Kasumi-1 (cell line): ENCODE results near the gene HYAL1.

Experiments
- DNase-seq, 2 experiments: peaks; one replicate each; lab custom pipeline; 2025; lab: John Stamatoyannopoulos, UW

HYAL1 gene, protein sequence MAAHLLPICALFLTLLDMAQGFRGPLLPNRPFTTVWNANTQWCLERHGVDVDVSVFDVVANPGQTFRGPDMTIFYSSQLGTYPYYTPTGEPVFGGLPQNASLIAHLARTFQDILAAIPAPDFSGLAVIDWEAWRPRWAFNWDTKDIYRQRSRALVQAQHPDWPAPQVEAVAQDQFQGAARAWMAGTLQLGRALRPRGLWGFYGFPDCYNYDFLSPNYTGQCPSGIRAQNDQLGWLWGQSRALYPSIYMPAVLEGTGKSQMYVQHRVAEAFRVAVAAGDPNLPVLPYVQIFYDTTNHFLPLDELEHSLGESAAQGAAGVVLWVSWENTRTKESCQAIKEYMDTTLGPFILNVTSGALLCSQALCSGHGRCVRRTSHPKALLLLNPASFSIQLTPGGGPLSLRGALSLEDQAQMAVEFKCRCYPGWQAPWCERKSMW

DNA sequence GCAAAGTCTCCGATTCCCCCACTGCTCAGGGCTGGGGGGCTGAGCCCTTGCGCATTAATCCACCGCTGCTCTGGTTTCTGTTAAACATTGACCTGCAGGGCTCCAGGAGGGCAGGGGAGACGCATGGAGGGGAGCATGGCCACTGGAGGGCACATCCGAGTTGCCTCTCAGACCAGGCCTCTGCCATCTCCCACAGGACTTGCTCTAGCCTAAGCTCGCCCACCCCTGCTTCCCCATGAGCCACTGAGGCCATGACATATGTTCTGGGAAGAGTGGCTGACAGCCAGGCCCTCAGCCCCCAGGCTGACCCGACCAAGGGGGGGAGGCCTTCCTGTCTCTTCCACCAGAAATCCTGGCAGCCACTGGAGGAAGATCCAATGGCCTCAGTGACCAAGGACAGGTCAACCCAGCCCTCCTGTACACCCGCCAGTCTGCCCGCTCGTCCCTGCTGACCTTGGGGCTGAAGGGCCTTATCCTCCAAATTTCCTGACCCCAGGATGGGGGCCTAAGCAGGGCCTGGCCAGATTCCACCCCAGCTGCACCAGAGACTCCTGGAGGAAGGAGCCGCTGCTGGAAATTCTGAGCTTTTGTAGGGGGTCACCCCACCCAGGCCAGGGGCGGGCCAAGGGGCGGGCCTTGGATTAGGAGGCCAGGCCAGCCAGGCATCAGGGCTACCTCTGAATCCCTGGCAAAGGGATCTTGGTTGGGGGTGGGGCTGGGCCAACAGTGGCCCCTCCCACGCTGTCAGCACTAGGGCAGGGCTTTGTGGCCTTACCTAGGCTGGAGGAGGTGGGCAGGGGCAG lies at the start of gene HYAL1:
TSS of gene HYAL1 (minus strand) at position 562 of the 803 bp plus-strand sequence. CDS start 618 bp downstream, outside the sequence.
- DNase-seq, result no peak

DNA sequence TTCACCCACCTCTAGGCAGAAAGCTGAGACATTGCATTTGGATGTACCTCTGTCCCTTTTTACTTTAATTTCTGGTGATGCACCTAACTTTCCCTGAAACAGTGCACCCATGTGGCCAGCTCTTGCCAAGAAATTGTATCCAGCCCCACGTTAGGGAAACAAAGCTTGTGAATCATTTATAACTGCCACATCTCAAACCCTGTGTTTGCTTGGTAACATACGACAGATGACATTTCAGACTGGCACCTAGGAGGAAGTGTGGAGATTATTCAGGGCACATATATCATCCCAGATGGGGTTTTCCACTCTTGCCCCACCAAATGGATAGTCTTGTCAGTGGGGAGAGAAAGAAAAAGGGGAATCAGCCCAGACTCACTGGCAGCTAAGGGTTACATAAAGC lies 49.4 kb upstream of the HYAL1 start:
- DNase-seq, result peak; percentile 37 to 52

DNA sequence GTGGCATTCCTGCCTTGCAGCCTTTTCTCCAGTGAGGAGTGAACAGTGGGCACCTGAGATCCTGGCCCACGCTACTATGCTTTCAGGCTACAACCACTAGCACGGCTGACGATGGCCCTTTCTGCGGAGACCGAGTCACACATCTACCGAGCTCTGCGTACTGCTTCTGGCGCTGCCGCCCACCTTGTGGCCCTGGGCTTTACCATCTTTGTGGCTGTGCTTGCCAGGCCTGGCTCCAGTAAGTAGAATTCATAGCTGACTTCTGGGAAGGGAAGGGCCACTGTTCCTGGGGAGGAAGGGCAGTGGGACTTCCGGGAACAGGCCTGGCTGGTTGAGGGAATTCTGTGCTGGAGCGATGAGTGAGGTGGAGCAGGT lies 47.9 kb upstream of the HYAL1 start:
- no peak for DNase-seq

DNA sequence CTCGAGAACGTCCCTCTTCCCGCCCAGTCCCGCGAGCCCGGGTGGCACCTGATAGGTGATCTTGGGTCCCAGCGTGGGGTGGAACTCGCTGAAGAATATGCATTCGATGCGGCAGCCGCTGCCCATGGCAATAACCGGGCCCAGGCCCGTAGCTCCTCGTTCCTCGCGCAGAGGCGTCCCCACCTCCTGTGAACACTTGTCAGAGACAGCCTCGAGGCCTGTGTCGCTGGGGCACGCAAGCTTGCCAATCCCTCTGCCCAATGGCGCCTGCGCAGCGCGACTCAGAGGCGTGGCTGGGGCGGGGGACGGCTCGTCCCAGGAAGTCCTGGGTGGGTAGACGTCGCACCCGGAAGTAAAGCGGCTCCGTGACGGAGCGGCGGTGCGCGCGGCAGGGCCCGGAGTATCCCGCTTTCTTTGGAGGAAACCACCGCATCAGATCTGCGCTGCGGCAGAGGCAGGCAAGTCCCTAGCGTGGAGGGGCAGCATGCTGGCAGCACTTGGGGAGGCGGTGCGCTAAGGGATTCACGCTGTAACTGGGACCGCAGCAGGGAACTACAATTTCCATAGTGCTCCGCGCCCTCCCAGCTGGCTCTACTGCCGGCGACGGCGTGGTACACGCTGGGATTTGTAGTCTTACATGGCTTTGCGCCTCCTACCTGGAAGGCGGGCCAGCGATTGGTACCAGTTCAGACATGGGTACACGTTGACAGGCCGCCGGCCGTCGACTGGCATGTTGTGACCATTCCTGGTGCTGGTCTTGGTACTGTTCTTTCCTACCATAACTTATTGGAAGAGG lies 47.4 kb upstream of the HYAL1 start, which contains the start of the genes CYB561D2 and NPRL2:
TSS of gene CYB561D2 (plus strand) at position 336 of the 796 bp plus-strand sequence. CDS start 572 bp downstream, outside the sequence.
TSS of gene NPRL2 (minus strand) at position 249 of the 796 bp plus-strand sequence. CDS start at position 126, 123 bp downstream.
- peak; percentile 85 to 90 for DNase-seq

DNA sequence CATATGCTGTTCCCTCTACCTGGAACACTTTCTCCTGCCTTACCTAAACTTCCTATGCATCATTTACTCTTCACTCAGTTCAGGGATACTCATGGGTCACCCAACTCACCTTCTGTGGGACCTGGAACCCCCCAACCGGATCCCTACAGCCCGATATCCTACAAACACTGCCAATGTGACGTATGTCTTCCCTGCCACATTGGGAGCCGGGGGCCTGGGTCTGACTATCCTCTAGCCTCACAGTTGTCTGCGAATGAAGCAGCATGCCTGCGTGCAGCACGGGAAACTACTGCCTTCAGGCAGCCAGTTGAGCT lies 46.8 kb upstream of the HYAL1 start:
- no peak for DNase-seq

DNA sequence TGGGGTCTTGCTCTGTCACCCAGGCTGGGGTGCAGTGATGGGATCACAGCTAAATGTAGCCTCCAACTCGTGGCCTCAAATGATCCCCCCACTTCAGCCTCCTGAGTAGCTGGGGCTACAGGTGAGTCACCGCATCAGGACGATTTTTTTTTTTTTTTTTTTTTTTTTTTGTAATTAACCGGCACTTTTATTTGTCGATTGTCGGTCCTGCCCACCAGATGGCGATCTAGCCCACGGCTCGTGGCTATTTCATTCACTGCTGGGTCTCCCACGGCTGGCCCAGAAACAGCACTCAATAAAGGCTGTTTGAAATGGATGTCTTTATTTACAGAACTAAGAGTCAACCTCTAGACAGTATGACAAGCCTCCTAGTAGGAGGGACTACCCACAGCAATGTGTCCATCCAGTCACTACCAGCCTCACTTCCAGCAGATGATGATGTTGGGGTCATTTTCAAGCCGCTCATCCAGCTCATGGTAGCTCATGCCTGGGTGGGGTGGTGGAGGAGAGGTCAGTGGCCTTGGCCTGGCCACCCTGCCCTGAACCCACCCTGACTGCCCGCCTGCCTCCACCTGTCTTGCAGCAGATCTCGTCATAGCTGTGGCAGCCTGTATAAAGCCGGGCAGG lies 43.9 kb upstream of the HYAL1 start:
- peak; percentile 49 to 55 for DNase-seq

DNA sequence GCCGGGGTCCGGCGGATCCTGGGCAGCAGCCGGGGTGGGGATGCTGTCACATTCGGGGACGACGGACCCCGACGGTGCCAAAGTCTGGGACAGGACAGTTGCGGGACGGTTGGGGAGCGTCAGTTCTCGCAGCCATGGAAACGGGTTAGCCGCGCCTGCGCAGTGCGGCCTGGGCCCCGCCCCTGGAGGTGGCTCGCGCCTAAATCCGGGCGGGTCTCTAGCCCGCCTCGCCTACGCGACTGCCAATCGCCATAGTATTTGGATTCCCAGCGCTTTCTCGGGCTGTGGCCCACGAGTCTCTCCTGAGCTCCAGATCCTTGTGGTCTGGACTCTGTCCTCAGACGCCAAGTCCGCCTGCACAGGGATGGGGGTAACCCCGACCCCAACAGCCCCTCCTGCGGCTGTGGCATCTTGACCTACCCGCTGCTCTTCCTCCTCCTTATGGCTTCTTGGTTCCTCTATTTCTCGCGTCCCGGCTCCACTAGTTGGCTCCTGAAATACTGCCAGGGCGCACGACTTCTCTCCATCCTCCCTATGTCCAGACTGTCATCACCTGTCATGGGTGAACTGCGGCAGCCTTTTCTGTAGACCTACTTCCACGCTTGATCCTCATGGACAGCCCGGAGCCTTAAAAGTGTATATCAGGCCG lies 42.3 kb upstream of the HYAL1 start, which contains the start of gene ZMYND10:
TSS of gene ZMYND10 (minus strand) at position 147 of the 649 bp plus-strand sequence. CDS start 153 bp downstream, outside the sequence.
- DNase-seq, result no peak

DNA sequence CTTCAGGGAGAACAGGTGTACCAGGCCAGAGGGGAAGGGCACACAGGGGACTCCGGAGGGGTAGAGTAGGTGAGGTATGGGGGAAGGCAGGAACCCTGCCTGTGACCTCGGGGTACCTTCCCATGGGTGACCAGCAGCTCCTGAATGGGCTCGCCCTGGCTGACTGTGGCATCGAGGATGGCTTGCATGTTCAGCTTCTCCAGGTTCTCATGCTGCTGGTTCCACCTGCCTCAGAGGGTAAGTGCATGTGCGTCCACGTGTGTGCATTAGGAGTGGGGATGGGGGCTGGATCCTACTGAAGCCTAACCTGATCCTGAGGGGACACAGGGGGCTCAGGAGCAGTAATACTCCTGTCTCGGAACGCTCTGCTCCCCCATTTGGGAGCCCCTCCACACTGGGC lies 41.6 kb upstream of the HYAL1 start:
- no peak for DNase-seq

DNA sequence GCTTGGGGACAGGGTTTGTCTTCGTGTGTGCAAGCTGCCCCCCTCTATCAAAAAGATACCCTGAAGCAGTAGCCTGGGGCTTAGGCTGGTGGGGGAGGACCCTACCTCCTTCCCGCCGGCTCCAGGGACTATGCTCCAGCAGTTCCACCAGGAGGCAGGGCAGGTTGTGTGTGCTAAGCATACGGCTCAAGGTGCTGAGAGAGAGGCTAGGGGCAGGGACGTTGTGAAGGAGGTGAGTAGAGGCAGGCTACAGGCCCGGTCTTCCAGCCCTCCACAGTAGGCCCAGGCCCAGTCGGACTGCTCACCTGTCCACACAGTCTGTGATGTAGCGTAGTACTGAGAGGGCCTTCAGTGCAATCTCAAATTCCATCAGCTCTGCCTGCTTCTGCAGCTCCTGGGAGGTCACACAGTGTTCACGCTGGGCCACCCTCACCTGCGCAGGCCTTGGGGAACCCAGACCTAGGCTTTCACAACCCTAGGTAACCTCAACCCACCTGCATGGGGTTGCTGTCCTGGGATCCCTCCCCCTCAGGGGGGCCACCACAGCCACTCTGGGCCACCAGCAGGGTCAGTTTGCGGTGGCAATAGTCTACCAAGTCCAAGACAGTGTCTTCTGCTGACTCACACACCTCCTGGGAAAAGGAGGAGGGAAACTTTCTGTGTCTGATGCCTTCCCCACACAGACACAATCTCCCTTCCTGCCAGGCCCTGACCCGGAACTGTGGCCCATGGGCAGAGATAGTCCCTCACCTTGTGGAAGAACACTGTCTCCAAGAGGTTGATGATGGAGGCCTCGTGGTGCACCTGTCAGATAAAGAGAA lies 39.6 kb upstream of the HYAL1 start:
- peak in 1 of 2 experiments; percentile 14 for DNase-seq

DNA sequence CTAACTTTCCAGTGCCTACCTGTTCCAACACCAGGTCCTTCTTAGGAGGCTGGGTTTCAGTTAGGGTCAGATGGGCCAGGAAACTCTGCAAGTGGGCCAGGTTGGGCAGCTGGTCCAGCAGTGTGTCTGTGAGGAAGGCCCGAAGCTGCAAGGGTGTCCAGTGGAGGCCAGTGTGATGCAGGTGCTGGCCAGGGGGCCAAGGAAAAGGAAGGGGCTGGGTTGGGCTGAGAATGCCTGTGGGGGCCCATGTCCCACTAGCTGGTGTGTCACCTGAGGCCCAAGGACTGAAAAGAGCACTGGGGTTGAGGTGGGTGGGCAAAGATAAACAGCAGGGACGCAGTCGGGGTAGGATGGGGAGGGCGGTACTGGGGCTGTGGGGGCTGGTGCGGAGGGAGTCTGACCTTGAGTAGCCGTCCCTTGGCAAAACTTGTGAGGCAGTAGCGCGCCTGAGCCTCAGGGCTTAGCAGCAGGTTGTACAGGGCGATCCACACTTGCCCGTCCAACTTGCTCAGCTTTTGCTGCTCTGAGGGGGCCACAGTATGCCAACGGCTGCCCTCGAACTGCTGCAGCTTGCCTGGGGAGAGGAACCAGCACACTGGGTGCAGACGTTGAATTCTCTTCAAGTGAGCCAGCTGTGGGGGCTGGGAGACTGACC lies 38.7 kb upstream of the HYAL1 start:
- DNase-seq, result no peak

DNA sequence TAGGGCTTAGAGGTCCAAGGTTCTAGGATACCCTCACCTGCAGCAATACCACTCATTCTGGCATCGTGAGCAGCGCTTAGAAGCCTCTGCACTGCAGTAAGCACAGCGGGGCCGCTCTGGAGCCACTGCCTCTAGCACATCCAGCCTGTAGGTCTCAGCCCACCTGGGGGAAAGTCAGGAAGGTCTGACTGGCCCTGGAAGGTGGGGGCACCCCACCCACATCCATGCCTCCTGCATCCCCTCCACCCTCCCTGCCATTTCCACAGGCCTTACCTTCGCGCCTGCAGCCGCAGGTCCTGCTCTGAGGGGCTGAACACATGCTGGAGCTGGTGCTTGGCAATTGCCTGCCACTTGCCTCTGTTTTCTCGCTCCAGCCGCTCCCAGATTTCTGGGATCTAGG lies 38.2 kb upstream of the HYAL1 start:
- DNase-seq, result no peak

DNA sequence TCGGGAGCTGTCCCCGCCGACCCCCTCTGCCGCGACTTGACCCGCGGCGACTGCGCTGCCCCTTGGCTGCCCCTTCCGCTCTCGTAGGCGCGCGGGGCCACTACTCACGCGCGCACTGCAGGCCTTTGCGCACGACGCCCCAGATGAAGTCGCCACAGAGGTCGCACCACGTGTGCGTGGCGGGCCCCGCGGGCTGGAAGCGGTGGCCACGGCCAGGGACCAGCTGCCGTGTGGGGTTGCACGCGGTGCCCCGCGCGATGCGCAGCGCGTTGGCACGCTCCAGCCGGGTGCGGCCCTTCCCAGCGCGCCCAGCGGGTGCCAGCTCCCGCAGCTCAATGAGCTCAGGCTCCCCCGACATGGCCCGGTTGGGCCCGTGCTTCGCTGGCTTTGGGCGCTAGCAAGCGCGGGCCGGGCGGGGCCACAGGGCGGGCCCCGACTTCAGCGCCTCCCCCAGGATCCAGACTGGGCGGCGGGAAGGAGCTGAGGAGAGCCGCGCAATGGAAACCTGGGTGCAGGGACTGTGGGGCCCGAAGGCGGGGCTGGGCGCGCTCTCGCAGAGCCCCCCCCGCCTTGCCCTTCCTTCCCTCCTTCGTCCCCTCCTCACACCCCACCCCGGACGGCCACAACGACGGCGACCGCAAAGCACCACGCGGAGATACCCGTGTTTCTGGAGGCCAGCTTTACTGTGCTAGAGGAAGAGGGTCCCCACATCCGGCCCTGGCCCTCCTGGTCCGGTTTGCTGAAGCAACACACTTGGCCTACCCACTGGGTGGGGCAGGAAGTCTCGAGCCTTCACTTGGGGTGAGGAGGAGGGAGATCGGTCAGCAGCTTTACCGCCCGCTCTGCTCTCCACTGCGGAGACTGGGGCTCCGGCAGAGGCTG lies 37.3 kb upstream of the HYAL1 start, which contains the start of gene RASSF1:
TSS of gene RASSF1 (minus strand) at position 389 of the 882 bp plus-strand sequence. CDS start at position 358, 31 bp downstream.
- peak; percentile 64 to 93 for DNase-seq

DNA sequence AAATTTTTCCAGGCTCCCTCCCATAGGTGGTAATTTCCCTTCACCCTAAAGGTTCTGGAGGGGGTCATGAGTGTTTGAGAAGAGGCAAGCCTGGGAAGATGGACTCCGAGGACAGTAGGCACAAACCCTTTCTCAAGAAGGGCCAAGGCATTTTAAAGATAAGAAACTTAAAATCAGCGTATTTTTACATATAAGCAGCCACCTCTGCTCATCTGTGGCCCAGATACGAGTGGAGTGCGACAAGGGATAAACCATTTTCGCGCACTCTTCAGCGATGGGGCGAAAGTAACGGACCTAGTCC lies 36.7 kb upstream of the HYAL1 start:
- no peak for DNase-seq

DNA sequence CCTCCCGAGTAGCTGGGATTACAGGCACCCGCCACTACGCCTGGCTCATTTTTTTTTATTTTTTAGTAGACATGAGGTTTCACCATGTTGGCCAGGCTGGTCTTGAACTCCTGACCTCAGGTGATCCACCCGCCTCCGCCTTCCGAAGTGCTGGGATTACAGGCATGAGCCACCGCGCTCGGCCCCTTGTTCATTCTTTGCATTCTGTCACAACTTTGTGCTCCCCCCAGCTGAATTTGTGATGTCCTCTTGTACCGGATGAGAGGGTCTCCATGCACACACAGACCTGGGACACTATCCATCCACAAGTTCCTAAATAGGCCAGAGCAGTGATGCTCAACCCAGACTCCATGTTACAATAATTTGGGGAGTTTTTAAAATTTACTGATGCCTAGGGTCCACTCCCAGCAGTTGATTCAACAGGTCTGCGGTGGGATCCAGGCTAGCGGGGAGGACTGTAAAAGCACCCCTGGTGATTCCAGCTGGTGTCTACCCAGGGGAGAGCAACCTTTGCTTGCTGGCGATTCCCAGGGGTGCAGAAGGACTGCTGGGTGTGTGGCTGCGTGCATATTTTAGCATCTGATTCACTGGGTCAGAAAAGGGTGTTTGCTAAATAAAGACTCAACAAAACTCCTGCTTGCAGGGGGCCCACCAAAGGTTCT lies 36.2 kb upstream of the HYAL1 start:
- DNase-seq, result no peak

DNA sequence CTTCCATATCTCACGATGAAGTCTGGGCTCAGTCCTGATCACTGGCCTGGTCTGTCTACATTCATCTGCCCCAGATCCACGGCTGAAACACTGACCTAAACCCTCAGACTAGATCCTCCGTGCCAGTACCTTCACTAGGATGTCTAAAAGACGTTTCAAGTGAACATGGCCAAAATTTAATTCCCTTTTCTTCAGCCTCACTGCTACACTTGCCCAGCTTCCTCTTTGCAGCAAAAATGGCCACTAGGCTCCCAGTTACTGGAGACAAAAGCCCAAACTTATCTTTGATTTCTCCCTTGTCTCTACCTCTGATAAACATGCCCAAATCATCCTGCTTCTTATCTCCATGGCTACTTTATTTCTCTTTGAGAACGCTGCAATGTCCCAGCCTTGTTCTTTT lies 35.6 kb upstream of the HYAL1 start:
- DNase-seq, result peak; percentile 53 to 67

DNA sequence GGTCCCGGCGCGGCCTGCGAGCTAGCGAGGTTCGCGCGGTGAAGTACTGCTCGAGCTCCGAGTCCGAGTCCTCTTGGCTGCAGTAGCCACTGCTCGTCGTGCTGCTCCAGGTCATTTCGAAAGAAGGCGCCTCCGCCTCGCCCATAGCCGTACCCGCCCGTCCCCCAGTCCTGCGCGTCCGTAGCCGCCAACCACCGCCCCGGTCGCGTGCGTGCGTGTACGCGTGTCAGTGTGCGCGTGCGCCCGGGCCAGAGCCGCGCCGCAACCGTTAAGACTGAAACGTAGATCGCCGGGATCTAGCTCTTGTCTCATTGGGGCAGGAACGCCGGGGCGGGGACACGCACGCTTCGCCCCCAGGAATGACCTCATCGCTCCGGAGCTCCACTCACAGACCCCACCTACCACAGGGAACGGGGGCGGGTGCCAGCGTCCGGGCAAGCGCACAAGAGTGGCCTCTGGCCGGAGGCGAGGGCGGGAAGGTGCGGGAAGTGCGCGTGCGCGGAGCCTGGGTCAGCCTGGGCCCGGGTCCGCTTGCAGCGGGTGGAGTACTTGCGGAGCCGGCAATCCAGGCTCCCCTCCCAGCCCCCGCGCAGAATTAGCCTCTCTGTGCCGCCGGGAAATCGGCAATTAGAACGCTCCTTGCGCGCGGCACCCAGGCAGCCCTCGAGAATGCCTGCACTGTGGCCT lies 33.9 kb upstream of the HYAL1 start:
- DNase-seq, result peak; percentile 98 to 99

DNA sequence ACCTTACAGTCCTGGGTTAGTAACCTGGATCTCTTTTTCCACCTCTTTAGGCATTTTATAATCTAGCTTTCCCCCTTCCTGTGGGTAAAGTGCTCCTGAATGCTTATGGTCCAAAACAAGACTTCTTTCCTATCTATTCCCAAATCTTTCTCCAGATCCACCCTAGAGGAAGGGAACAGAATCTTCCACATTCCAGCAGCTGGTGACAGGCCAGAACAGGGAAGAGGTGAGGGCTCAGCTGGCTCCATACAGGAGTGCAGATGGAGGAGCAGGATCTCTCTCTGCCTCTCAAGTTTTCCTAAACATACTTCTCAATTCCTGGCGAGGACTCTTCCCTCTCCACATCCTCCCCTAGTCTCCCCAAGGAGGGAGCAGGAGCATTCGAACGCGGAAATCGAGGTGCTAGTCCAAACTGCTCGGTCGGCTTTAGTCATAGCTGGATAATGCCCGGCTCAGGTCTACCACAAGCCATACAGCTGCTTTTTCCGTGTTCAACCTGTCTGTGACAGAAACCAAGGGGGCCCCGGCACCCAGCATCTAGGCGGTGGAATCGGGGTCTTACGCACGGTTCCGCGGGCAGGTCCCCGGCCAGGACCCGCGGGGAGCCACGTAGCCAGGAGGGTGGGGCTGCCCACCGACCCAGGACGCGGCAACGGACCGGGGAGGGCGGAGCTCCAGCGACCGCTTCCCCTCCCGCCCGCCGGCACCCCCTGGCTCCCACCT lies 33.2 kb upstream of the HYAL1 start:
- DNase-seq, result no peak
